HG03103 (cell line): Measurements from ENCODE around the gene FBXL16.

Source experiments
- ATAC-seq: cut with Tn5 transposase; IDR thresholded peaks from one replicate; pipeline ENCODE4 v1.9.1; 2021; ENCODE audit warnings: low read depth; ENCODE audit not compliant: unreplicated experiment

The FBXL16 gene

DNA sequence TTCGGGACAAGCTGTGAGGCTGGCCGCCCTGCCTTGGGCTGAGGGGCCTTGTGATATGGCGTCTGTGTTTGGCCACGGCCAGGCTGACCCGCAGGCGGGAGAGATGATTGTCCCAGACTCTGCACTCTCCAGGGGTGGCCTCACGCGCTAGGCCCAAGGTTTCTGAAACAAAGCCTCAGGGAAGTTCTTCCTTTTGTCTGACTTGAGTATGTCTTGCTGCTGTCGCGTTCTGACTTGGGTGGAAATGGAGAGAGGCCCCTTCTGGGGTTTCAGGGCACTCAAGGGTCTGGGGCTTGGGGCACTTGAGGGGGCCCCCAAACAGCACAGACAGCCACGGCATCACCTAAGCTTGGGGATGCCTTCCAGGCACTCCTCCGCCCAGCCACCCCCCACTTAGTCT, 5.5 kb upstream of the FBXL16 start:
- ATAC-seq, result no peak

DNA sequence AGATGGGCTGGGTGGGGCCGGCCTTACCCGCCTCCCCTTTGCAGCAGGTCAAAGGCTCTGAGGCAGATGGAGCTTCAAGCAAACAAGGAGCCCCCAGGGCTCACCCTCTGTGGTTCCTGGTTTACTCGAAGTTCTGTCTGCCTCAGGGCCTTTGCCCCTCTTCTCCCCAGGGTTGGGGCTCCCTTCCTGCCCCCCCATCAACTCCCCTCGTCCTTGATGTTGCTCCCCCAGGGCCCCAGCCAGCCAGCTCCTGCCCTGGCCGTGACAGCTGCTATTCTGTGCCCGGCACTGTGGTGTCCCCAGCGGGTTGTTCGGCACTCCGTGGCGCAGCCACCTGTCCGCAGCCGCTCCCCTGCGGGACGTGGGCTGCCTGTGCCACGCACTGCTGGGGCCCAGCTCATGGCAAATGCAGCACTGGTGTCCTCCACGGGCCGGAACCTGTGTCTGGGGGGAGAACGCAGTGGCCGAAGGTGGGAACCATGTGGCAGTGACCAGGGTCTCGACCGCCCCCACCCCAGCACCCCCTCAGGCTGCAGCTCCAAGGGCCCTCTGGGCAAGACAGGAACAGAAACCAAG, 5.0 kb upstream of the FBXL16 start:
- ATAC-seq, result no peak

DNA sequence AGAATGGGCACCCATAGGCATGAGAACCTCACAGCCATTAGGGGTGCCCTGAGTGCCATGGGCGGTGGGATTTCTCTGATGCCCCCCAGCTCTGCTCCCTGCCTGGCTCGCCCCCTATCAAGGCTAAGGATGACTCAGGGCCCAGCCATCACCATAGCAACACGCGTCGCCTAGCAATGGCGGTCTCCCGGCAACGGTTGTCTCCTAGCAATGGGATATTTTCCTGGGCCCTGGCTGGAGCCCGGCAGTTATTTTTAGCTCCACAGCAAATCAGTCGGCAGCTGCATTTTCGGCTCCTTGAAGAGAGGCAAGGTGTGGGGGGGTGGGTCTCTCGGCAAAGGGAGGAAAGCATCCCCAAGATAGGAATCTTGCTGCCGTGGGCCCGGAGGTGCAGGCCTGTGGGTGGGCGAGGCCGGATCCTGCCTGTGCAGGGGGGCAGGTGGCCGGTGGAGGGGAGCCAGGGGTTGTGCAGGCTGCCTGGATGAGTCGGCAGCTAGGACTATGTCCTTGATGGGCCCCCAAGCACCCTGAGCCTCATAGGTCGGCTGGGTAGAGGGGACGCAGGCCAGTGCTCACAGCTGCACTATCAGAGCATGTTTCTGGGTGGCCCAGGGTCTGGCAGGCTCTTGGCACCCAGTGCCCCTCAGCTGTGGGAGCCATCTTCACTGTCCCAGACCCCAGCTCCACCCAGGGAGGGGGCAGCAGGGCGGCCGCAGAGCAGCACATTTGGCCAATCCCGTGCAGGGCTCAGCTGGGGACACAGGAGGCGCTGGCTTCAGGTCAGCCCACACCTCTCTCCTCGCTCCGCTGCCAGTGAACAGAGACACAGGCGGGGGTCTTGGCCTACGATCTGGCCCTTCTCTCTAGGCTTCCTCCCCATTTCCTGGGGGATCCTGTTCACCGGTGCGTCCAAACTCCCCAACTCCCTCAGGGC, 4.2 kb upstream of the FBXL16 start:
- no peak for ATAC-seq

- no peak for ATAC-seq
Observed at GRCh38 chr16:708959-709358, 3.4 kb upstream of the FBXL16 start.

- no peak for ATAC-seq
Observed at GRCh38 chr16:708019-708418, 2.4 kb upstream of the FBXL16 start.

GRCh38 chr16:707062-707538, 1.5 kb upstream of the FBXL16 start:
- ATAC-seq, result no peak

DNA sequence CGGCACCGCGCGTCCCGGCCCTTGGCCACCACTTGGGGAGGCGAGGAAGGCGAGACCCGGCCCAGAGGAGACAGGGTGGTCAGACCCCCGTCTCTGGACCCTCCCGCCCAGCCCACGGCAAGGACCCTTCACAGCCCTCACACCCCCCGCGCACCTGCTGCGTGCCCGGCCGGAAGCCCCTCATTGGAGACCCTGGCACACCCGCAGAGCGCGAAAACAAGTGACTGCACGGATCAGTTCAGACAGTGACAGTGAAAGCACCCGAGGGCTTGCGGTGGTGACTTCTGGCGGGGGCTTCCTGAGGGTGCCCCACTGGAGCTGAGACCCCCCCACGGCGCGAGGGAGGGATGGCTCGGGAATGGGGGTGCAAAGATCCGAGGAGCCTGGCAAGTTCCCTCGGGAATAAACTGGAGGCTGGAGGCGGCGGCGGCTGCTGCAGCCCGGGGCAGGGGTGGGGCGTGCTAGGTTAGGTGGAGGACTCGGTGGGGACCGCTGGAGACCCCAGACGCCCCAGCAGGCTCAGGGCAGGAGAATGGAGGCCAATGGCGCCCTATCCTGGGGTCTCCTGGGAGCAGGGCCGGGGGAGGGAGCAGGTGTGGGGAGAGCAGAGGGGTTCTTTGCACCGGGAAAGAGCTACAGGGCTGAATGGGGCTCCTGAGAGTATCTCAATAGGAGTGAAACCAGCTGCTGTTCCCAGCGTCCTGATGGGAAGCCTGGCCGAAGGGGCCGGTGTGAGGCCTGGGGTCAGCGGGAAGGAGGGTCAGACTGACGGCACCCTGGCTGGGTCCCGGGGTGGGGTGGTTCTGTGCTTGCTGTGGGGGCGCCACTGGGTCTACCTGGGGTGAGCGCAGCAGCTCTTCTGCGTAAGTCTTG, 824 bp upstream of the FBXL16 start:
- no peak for ATAC-seq

- ATAC-seq, result no peak
Observed at GRCh38 chr16:704552-705380, 835 bp downstream of the FBXL16 start.

DNA sequence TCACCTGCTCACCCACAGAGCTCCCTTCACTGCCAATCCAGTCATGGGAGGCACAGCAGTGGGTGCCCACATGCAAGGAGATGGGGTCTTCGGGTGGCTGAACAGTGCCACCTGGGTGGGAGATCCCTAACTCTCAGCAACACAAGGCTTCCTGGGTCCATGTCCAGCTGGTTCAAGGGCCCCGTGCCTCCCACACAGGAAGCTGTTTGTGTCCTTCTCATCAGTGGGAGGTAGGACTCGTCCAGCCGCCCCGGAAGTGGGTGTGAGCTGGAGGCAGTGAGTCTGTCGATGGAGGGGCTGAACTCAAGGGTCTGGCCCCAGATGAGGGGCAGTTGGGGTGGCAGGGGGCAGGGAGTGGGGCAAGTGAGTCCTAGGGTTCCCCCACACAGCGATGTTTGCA, 1.6 kb downstream of the FBXL16 start:
- ATAC-seq, result no peak

DNA sequence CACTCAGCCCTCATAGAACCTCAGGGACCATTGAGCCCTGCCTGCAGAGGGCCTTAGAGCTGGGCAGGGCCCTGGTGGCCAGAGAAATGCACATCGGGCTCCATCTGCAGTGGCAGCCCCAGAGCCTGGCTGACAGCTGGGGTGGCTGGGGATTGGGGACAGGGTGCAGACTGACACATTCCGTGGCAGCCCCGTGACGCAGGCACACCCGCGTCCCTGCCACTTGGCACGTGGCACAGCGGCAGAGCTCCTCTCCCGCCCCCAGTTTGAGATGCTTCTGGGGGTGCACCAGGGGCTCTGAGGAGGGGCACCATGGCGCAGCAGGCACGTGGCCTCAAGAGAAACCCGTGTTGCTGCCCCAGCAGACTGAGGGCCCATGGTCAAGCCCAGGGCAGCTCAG, 2.2 kb downstream of the FBXL16 start:
- ATAC-seq, result no peak

GRCh38 chr16:702341-702740, 3.3 kb downstream of the FBXL16 start:
- ATAC-seq, result no peak

- no peak for ATAC-seq
Observed at GRCh38 chr16:700684-701584, 4.7 kb downstream of the FBXL16 start.

DNA sequence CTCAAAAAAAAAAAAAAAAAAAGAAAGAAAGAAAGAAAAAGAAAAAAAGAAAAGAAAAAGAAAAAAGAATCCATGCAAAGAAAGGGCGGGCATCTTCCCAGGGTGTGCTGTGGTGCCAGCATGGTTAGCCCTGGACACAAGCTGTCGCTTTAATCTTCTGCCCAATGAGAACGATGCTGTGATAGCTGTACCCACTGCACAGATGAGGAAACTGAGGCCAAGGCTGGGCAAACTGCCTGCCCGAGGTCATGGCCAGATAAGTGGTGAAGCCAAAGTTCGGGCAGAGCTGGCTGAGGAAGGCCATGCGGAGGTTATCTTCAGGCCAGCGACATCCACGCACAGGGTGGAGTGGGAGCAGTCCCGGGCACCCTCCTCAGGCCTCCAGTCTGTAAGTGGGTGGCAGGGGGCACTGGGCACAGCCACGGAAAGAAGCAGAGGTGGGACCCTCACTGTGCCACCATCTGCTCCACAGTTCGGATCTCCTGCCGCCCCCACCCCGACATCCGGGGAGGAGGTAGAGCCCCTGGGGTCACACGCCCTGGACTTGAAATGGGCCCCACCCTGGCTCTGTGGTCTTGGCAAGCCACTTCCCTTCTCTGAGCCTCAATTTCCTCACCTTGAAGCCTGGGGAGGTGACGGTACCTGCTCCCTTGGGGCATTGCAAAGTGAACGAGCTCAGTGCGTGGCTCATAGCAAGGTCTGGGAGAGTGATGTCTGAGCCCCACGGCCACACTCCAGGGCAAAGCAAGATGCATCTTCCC, 6.5 kb downstream of the FBXL16 start:
- no peak for ATAC-seq

DNA sequence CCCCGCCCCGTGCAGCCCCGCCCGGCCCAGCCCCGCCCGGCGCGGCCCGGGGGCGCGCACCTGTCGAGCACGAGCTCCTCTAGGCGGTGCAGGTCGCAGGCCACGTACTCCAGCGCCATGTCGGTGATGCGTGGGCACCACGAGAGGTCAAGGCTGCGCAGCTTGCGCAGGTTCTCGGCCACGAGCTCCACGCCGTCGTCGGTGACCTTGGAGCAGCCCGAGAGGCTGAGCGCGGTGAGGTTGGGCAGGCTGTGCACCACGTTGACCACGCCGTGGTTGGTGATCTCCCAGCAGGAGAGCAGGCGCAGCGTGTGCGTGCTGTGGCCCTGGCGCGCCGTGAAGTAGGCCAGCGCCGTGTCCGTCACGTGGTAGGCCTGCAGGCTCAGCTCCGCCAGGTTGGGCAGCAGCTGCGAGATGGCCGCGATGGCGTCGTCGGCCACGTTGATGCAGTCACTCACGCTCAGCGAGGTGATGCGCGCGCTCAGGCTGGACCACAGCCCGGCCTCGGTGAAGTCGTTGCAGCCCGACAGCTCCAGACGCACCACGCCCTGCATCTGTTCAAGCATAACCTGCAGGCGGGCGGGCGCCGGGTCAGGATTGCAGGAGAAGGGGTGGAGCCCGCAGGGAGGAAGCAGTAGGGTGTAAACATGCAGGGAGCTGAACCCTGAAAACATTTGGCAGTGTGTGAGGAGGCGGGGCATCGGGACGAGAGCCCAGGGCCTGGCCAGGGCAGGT, 10.1 kb downstream of the FBXL16 start:
- ATAC-seq, result no peak

DNA sequence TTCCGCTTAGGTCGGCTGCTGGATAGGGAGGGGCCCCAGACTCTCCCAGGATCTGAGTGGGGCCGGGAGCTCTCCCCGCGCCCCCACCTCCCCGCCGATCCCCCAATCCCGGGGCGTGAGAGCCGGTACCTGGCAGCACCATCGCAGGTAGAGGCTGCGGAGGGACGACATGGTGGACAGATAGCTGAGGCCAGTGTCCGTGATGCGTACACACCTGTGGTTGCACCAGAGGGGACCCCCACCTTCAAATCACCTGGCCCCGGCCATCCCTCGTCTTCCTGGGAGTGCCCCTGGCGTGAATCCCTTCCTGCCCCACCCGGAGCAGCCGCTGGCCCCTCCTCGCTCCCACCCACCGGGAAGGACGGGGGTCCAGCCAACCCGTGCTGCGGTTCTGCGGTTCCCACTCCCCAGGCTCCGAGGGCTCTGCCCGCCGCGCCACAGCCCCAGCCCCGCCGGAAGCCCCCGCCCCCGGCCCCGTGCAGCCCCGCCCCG, 10.7 kb downstream of the FBXL16 start:
- ATAC-seq, result no peak

DNA sequence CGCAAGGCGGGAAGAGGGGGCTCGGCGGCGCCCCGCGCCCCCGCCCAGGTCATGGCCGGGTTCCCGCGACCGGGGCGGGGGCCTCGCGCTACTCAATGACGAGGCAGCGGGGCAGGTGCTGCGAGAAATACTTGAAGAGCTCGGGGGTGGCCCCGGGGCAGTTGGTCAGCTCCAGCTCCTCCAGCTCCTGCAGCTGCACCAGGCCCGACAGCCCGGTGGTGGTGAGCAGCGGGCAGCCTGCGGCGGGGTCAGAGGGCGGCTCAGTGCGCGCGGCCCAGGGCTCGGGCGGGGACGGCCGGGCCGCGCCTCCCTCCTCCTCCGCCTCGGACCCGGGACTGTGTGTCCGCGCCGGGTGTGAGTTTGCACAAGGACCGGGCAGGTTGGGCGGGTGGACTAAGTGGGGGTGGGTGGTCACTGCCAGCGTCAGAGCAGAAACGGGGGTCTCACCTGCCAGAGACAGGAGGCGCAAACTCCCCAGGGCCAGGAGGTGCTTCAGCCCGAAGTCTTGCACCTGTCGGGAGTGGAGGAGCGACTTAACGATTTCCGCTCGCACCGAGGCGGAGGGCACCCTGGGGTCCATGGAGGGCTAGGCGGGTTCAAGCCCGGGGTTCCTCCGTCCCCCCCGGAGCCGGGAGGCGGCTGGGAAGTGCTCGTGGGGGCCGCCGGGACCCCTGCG, 11.3 kb downstream of the FBXL16 start:
- ATAC-seq, result no peak

- no peak for ATAC-seq
Observed at GRCh38 chr16:693766-694165, 11.8 kb downstream of the FBXL16 start.
